ENCODE data around the gene BRAF.

BRAF gene

DNA sequence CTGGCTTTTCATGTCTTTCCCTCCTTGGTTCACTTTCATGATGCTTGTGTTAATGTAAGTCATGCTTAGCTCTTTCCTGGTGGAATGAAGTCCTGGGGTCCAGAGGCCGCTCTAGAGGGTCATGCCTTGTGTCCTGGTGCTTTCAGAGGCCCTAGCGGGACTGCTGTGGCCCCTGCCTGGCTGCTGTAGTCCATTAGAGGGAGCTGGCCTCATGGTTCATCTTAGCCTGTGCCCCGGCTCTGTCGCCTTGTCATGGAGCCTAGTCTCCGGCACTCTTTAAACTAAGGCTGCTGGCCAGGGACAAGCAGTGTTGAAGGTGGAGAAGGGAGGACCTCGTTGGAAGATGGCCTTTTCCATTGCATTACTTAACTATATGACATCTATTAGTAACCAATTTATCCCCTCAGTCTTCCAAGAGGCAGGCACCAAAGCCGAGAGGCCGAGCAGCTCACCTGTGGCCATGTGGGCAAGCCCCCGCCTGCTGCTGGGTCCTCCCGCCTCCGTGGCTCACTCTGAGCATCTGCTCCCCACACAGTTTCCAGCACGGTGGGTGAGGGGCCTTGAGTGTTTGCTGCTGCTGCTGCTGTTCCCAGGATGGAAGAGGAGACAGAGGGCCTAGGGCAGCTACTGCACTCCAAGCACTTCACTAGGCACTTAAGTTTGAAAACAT is 233.2 kb downstream of the BRAF start:
- no peak for TF ChIP-seq CTCF (IDR thresholded peaks at IDR 0.05; ENCODE audit: low read depth, low read length)
- no peak for DNase-seq (ENCODE audit: low read depth in 2 of 2)
- H3K4me3 ChIP-seq (replicated peaks in 1 of 2; ENCODE audit: low read depth in 2 of 2, low read length in 2 of 2): no peak overlapping the region

DNA sequence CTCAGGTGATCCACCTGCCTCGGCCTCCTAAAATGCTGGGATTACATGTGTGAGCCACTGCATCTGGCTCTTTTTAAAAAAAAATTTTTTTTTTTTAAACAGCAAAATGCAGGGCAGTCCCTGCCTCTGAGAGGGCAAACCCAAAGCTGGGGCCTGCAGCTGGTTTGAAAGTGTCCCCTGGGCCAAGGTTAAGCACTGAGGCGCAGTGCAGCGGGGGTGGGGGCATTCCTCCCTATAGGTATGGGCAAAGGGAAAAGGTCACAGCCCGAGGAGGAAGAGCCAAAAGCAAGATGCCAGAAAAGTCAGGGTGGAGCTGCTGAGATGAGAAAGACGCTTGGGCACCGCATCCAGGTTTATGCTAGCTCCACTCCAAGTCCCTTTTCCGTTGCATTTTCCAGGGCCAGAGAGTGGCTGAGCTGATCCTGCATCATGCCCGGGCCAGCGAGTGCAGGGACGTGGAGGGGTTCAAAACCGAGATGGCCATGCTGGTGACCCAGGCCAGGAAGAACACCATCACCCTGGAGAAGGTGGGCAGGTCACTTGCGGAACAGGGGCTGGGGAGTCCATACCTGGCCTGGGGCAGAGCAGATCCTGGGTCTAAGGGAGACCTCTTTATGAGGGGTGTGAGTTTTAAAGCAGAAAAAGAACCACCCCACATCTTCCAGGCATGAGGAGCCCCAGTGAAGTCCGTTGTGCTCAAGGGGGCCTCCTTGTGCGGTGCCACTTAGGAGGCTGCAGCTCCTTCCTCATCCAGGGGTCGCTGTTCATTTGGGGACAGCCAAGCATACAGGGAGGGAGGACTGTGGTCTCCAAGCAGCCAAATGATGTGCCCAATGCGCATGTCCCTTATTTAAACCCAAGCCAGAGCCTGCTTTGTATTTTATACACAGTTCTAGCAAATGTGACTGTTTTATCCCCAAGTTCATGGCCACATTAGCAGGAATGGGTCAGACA is 235.3 kb downstream of the BRAF start:
- no peak overlapping the region for H3K4me3 ChIP-seq (replicated peaks in 1 of 2; ENCODE audit: low read depth in 2 of 2, low read length in 2 of 2)
- DNase-seq (ENCODE audit: low read depth in 2 of 2): no peak
- no peak for TF ChIP-seq CTCF (IDR thresholded peaks at IDR 0.05; ENCODE audit: low read depth, low read length)

DNA sequence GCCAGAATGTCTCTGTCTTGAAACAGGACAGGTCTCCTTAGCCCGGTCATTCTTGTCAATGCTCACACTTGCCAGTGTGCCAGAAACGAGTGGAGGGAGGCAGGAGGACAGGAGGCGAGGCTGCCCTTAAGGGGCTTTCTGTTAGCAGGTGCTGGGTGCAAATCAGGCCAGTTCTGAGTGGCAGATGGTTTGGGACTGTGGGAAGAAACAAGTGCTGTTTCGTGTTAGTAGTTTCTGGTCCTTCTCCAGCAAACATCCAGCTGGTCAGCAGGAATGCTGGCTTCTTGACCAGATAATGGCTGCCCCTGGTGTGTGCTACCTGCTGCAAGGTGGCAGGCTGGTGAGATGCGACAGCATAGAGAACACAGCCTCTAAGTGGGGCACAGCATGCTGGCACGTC is 236.4 kb downstream of the BRAF start:
- DNase-seq (ENCODE audit: low read depth in 2 of 2): no peak
- TF ChIP-seq CTCF (IDR thresholded peaks at IDR 0.05; ENCODE audit: low read depth, low read length): no peak
- H3K4me3 ChIP-seq (replicated peaks in 1 of 2; ENCODE audit: low read depth in 2 of 2, low read length in 2 of 2): no peak overlapping the region

DNA sequence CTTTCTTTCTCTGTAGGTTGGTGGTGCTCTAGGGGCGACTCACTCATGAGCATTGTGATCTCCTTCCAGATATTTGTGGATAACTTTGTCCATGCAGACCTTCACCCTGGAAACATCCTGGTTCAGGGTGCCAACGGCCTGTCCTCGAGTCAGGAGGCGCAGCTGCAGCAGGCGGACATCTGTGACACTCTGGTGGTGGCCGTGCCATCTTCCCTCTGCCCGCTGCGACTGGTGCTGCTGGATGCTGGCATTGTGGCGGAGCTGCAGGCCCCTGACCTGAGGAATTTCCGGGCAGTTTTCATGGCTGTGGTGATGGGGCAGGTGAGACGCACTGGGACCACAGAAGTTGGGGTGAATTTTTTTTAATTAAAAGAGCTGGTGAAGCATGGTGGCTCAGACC is 237.8 kb downstream of the BRAF start:
- no peak for TF ChIP-seq CTCF (IDR thresholded peaks at IDR 0.05; ENCODE audit: low read depth, low read length)
- DNase-seq (ENCODE audit: low read depth in 2 of 2): no peak

DNA sequence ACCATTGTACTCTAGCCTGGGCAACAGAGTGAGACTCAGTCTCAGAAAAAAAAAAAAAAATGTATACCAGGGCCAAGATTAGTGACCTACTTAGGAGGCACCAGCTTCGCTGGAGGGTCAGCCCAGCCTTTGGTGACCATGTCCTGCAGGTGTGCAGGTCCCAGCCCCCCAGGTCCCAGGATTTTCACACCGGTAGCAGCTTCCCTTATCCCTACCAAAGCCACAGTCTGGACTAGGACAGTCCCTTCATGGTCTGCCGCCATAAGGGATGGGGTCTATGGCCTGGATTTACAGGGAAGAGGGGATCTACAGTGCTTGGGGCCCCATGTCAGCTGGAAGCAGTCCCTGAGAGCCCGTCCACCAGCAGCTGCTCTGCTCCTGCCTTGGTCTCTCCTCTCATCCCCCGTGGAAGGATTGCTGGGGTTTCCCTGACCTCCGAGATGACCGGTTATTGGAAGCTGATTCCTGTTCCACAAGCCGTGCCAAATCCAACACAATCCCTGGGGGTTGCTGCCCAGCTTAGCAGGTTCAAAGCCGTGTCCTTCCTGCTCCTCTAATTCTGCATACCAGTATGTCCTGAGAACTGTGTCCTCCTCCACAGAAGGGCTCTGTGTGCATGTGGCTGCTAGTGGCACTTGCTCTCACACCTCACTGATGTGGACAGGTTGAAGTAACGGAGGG is 239.2 kb downstream of the BRAF start:
- H3K4me3 ChIP-seq (replicated peaks in 1 of 2; ENCODE audit: low read depth in 2 of 2, low read length in 2 of 2): no peak overlapping the region
- TF ChIP-seq CTCF (IDR thresholded peaks at IDR 0.05; ENCODE audit: low read depth, low read length): no peak
- no peak for DNase-seq (ENCODE audit: low read depth in 2 of 2)

More for the DNA sequence above, 237.8 kb downstream of the BRAF start:
- H3K4me3 ChIP-seq (replicated peaks in 1 of 2; ENCODE audit: low read depth in 2 of 2, low read length in 2 of 2): no peak overlapping the region

DNA sequence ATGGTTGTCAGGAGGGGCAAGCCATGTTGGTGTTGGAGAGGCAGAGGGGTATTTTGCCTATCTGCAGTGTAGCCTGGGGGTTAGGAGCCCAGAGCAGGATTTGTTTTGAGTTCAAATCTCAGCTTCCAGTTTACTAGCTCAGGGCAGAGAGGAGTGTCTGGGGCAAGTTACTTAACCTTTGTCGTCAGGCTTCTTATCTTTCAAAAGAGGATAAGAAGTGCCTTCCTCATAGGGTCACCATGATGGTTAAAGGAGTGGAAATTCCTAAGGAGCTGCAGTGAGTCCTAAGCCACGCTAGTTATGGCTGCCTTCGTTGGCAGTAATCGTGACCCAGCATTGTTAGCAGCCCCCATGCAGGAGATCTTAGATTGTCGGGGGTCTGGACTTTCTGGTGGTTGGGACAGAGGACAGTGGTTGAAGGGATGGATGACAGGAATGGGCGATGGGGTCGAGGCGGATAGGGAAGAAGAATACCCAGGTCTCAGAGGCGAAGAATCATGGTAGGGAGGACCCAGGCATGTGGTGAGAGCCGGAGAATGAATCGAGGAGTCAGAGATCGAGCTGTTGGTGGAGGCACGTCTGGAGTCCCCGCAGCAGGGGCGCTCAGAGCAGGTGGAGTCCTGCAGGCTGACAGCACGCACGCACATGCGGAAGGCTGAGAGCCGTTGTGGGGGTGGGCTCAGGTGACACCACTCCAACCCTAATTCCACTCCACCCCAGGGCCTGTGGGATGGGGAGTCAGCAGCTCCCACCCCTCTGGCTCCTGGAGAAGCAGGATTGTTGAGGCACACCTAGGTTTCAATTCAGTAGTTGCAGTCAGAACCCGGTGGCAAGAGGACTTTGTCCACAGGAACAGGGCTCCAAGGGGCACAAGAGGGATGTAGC is 240.4 kb downstream of the BRAF start:
- DNase-seq (ENCODE audit: low read depth in 2 of 2): no peak

More for the DNA sequence above, 240.4 kb downstream of the BRAF start:
- no peak overlapping the region for H3K4me3 ChIP-seq (replicated peaks in 1 of 2; ENCODE audit: low read depth in 2 of 2, low read length in 2 of 2)
- TF ChIP-seq CTCF (IDR thresholded peaks at IDR 0.05; ENCODE audit: low read depth, low read length): no peak
